IgD-negative memory B cell (primary cell): Measurements from ENCODE around the gene GRIN3A. TPM values are rescaled to one million over a fixed set of nuclear protein-coding genes. Genes with fewer than 3 reads are reported as not detected.
"Not testable (repeated sequence)": the region's sequence is repeated elsewhere in the genome, so short reads cannot be mapped to it uniquely, and the experiment has no call there.

Source experiments
- H3K27ac Mint-ChIP-seq, 3 donors: one replicate each; pipeline ENCODE4 v1.8.0; 2020 to 2022; ENCODE audit warnings: mild to moderate bottlenecking in 3 of 3, mixed read lengths in 3 of 3, moderate library complexity in 1 of 3
- H3K27me3 Mint-ChIP-seq: one replicate; pipeline ENCODE4 v1.8.0; 2021; ENCODE audit warnings: mixed read lengths
- H3K36me3 Mint-ChIP-seq: one replicate; pipeline ENCODE4 v1.8.0; 2020; ENCODE audit warnings: mild to moderate bottlenecking, mixed read lengths
- H3K4me1 Mint-ChIP-seq, 3 donors: one replicate each; pipeline ENCODE4 v1.8.0; 2020 to 2022; ENCODE audit warnings: mixed read lengths in 3 of 3, mild to moderate bottlenecking in 1 of 3
- H3K4me3 Mint-ChIP-seq, 4 donors: one replicate each; pipeline ENCODE4 v1.8.0; 2020 to 2022; ENCODE audit warnings: mild to moderate bottlenecking in 4 of 4, mixed read lengths in 4 of 4, moderate library complexity in 3 of 4
- H3K9me3 Mint-ChIP-seq, 3 donors: one replicate each; pipeline ENCODE4 v1.8.0; 2020 to 2021; ENCODE audit warnings: mixed read lengths in 3 of 3, mild to moderate bottlenecking in 1 of 3
- polyA plus RNA-seq: library from polyadenylated mRNA; unstranded; fragments of 300-500 nt; fragmentation: Illumina TruSeq; gene quantifications from one replicate; pipeline ENCODE4 v1.2.3, GENCODE V29; 2021

GRIN3A gene
- polyA plus RNA-seq = not detected

- Mint-ChIP-seq H3K36me3 (no peaks in the 10 kb centered on the region), H3K9me3 (peaks cover 0 to 4% (median 0%) of the 10 kb centered on the region in 3 donors), H3K4me3 (no peak within 1 kb of the TSS), H3K27me3 (peaks cover 41% of the 10 kb centered on the region), H3K4me1 (peaks cover 0 to 2% (median 2%) of the 10 kb centered on the region in 3 donors), H3K27ac (no peak within 1 kb of the TSS)
Measured at GRCh38 chr9:101738566-101739183, at the start of gene GRIN3A. GRIN3A (minus strand) TSS chr9:101738647; CDS start chr9:101737979, 668 bp downstream.

GRCh38 chr9:101787891-101788290 is 49.4 kb upstream of the GRIN3A start:
- Mint-ChIP-seq H3K27me3 (peaks cover 2% of the 10 kb centered on the region), H3K4me1 (no peaks in the 10 kb centered on the region), H3K36me3 (no peaks in the 10 kb centered on the region), H3K9me3 (peaks cover 0 to 1% (median 0%) of the 10 kb centered on the region in 3 donors), H3K27ac (no peak overlapping the region), H3K4me3 (no peak overlapping the region)

DNA sequence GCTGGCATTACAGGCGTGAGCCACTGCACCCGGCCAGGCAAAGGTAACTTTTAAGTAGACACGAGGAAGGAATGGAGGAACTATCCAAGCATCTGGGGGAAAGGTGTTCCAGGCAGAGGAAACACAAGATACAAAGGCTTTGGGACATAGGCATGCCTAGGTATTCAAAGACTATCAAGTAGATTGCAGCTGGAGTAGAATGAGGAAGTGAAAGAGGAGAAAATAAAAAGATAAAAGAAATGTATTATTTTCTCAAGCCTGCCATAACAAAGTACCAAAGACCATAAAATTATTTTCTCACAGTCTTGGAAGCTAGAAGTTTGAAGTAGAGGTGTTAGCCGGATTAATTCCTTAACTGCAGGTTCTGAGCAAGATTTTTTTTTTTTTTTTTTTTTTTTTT is 39.9 kb upstream of the GRIN3A start:
- H3K27ac Mint-ChIP-seq = no peak overlapping the region
- H3K9me3 Mint-ChIP-seq = no peaks in the 10 kb centered on the region
- H3K4me1 Mint-ChIP-seq = no peaks in the 10 kb centered on the region
- no peaks in the 10 kb centered on the region for H3K36me3 Mint-ChIP-seq
- H3K4me3 Mint-ChIP-seq = no peak overlapping the region
- peaks cover 2% of the 10 kb centered on the region for H3K27me3 Mint-ChIP-seq

- Mint-ChIP-seq H3K9me3 (peaks cover 0 to 4% (median 0%) of the 10 kb centered on the region in 3 donors), H3K36me3 (no peaks in the 10 kb centered on the region), H3K27ac (no peak overlapping the region), H3K4me1 (peaks cover 0 to 1% (median 0%) of the 10 kb centered on the region in 3 donors), H3K27me3 (peaks cover 1% of the 10 kb centered on the region), H3K4me3 (no peak overlapping the region)
Measured at GRCh38 chr9:101764472-101764871, 26.0 kb upstream of the GRIN3A start.

DNA sequence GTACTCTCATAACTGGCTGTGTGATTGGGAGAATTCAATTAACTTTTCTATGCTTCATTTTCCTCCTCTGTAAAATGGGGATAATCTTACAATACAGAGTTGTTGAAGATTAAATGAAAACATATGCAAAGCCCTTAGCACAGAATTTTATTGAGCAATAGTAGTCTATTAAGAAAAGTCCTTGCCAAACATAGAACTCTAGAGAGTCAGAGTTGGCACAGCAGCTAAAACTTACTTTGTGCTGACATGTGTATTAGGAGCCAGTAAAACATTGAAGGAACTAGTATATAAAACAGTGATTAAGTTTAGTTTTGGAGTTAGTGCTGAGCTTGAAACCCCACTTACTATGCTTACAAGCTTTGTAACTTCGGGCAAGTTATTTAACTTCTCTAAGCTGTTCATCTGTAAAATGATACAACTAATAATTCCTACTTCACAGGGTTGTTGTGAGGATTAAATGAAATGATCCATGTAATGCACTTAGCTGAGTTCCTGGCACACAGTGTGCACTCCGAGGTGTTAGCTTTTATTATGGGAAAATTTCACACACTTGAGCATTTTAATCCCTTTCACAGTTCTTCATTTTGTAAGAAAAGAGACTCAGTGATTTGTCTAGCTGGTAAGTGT is 20.0 kb upstream of the GRIN3A start:
- Mint-ChIP-seq H3K9me3 (peaks cover 0 to 4% (median 2%) of the 10 kb centered on the region in 3 donors), H3K27ac (no peak overlapping the region), H3K4me1 (no peaks in the 10 kb centered on the region), H3K36me3 (no peaks in the 10 kb centered on the region), H3K27me3 (peaks cover 1% of the 10 kb centered on the region), H3K4me3 (no peak overlapping the region)

DNA sequence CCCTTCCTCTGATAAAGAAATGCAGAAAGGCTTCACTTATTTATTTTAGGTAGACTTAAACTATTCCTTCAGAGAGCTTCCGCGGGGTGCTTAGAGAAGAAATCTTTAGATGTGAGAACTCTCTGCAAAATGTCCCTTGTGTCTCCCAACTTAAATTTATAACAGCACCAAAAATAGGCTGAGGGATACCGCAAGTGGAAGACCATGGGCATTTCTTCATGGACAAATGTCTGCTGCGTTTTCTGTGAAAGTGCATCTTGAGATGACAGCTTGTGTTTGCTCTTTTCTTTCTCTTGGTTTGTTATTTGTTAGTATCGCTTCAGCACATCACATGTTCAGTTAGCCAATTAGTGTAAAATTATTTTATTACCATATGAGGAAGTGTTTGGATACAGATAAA is 15.3 kb upstream of the GRIN3A start:
- no peaks in the 10 kb centered on the region for H3K4me1 Mint-ChIP-seq
- no peak overlapping the region for H3K4me3 Mint-ChIP-seq
- no peaks in the 10 kb centered on the region for H3K36me3 Mint-ChIP-seq
- no peak overlapping the region for H3K27ac Mint-ChIP-seq
- peaks cover 0 to 4% (median 0%) of the 10 kb centered on the region in 3 donors for H3K9me3 Mint-ChIP-seq
- H3K27me3 Mint-ChIP-seq = no peaks in the 10 kb centered on the region

DNA sequence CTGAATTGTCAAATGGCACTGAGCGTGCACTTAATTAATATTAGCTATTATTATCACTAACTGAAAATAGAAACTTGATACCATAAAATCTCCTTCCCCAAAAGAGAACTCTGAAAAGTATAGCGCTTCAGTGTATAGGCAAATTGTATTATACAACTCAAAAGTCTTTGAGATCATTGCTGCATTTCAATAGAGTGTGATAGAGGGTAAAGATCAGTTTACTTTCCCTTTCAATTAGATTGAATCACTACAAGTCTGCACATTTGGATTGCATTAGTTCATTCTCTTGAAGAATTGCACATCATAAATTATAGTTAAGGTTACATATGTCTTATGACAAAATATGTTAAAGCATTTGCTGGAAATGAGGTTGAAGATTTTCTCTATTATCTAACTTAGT is 13.4 kb upstream of the GRIN3A start:
- Mint-ChIP-seq H3K27ac (no peak overlapping the region), H3K36me3 (no peaks in the 10 kb centered on the region), H3K4me3 (no peak overlapping the region), H3K27me3 (no peaks in the 10 kb centered on the region), H3K4me1 (no peaks in the 10 kb centered on the region), H3K9me3 (peaks cover 0 to 4% (median 1%) of the 10 kb centered on the region in 3 donors)

GRCh38 chr9:101739311-101739710 is 864 bp upstream of the GRIN3A start:
- peaks cover 41% of the 10 kb centered on the region for H3K27me3 Mint-ChIP-seq
- no peak overlapping the region for H3K27ac Mint-ChIP-seq
- peaks cover 0 to 2% (median 2%) of the 10 kb centered on the region in 3 donors for H3K4me1 Mint-ChIP-seq
- peaks cover 0 to 4% (median 0%) of the 10 kb centered on the region in 3 donors for H3K9me3 Mint-ChIP-seq
- no peak overlapping the region for H3K4me3 Mint-ChIP-seq
- no peaks in the 10 kb centered on the region for H3K36me3 Mint-ChIP-seq

- Mint-ChIP-seq H3K36me3 (no peaks in the 10 kb centered on the region), H3K27ac (no peak overlapping the region), H3K9me3 (peaks cover 0 to 4% (median 0%) of the 10 kb centered on the region in 3 donors), H3K4me3 (no peak overlapping the region), H3K4me1 (peaks cover 0 to 2% (median 2%) of the 10 kb centered on the region in 3 donors), H3K27me3 (peaks cover 41% of the 10 kb centered on the region)
Measured at GRCh38 chr9:101737705-101738565, 512 bp downstream of the GRIN3A start.

GRCh38 chr9:101737165-101737704 is 1.2 kb downstream of the GRIN3A start:
- peaks cover 0 to 4% (median 0%) of the 10 kb centered on the region in 3 donors for H3K9me3 Mint-ChIP-seq
- H3K27ac Mint-ChIP-seq = no peak overlapping the region
- no peak overlapping the region for H3K4me3 Mint-ChIP-seq
- peaks cover 0 to 2% (median 2%) of the 10 kb centered on the region in 3 donors for H3K4me1 Mint-ChIP-seq
- no peaks in the 10 kb centered on the region for H3K36me3 Mint-ChIP-seq
- peaks cover 41% of the 10 kb centered on the region for H3K27me3 Mint-ChIP-seq

DNA sequence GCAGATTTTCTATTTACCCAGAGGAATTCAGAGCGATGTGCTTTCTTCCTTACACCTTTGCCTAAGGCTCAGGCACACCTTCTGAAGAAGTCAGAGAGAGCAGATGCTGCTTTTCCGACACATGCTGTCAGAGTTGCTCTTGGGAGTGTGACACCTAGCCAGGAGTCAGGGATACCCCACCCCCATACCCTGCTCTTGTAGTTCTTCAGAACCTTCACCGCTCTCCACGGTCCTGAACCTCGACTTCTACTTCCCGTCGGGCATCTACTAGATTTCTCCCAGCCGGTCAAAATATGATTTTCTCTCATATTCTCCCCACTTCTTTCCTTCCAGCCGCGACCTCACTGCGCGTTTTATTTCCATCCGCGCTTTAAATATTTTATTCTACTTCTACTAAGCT is 1.7 kb downstream of the GRIN3A start:
- Mint-ChIP-seq H3K4me3 (no peak overlapping the region), H3K27ac (no peak overlapping the region)

DNA sequence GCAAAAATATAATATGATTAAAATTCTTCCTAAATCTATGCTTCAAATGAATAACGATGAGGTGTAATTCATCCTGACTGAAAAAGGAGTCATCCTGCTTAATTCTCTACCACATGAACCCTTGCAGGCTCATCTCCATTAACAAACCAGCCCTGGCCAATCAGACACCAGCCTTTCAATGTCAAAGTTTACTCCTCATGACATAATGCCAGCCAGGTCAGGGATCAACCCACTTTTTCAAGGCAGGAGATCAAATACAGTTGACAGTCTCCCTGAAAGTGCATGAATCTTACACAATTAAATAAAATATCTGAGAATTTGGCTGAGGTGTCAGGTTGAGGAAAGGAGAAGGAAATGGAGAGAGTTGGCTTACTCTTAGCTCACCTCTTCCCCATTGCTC is 7.0 kb downstream of the GRIN3A start:
- Mint-ChIP-seq H3K27me3 (peaks cover 6% of the 10 kb centered on the region), H3K9me3 (no peaks in the 10 kb centered on the region), H3K36me3 (no peaks in the 10 kb centered on the region), H3K4me1 (no peaks in the 10 kb centered on the region), H3K27ac (no peak overlapping the region), H3K4me3 (no peak overlapping the region)

More for the DNA sequence above, 1.7 kb downstream of the GRIN3A start:
- Mint-ChIP-seq H3K4me1 (peaks cover 0 to 2% (median 2%) of the 10 kb centered on the region in 3 donors), H3K27me3 (peaks cover 41% of the 10 kb centered on the region), H3K36me3 (no peaks in the 10 kb centered on the region), H3K9me3 (peaks cover 0 to 4% (median 0%) of the 10 kb centered on the region in 3 donors)

DNA sequence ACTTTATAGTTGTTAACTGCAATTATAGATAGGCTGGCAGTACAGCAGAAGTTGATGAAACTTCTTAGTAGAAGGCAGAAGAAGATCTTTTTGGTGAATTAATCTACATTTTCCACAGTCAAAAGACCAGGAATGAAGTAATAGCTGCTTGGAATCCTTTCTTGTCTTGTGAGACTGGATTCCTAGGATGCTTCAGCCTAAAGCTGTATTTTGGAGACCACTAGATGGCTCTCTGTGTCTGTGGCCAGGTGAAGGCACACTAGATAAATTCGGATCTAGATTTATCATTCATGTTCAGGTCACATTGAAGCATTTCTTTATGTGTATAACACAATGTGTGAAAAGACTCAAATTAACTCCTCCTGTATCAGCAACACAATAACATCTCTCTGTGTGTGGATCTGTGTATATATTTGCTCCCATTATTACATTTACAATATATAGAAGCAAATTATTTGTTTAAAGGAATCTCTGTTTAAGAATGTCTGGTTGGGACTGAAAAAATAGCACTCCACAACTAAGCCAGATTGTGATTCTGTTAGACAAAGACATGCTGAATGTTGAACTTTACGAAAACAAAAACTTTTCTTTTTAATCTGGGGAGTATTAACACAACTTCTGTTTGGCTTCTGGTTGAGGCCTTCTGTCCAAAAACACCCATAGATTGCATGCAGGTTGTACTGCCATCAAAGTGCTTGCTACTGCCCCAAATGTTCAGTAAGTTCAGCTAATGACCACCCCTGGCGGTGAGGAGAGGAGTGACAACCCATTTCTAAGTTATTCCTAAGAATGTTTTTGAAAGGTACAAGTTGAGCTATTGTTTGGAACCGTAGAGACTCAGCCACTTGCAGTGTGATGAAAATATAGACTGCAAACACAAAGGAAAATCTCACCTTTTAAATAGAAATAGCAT is 10.6 kb downstream of the GRIN3A start:
- H3K36me3 Mint-ChIP-seq = no peaks in the 10 kb centered on the region
- H3K27ac Mint-ChIP-seq = no peak overlapping the region
- no peaks in the 10 kb centered on the region for H3K4me1 Mint-ChIP-seq

DNA sequence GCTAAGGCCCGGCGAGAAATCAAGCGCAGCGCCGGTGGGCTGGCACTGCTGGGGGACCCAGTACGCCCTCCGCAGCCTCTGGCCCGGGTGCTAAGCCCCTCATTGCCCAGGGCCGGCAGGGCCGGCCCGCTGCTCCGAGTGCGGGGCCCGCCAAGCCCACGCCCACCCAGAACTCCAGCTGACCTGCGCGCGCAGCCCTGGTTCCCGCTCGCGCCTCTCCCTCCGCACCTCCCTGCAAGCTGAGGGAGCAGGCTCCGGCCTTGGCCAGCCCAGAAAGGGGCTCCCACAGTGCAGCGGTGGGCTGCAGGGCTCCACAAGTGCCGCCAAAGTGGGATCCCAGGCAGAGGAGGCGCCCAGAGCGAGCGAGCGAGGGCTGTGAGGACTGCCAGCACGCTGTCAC is 14.2 kb downstream of the GRIN3A start:
- not testable (repeated sequence) for H3K27me3 Mint-ChIP-seq, H3K9me3 Mint-ChIP-seq, H3K27ac Mint-ChIP-seq, H3K4me1 Mint-ChIP-seq, H3K36me3 Mint-ChIP-seq, H3K4me3 Mint-ChIP-seq

More for the DNA sequence above, 10.6 kb downstream of the GRIN3A start:
- H3K4me3 Mint-ChIP-seq = no peak overlapping the region
- no peaks in the 10 kb centered on the region for H3K9me3 Mint-ChIP-seq
- no peaks in the 10 kb centered on the region for H3K27me3 Mint-ChIP-seq
